HCT116 (cell line): ENCODE results near the gene SNX9. TPM values are rescaled to one million over a fixed set of nuclear protein-coding genes. Genes with fewer than 3 reads are reported as not detected.

Source experiments
- ATAC-seq: fragments of 200-7000 bp; cut with Tn5 transposase; 2 replicates; pipeline ENCODE4 v1.9.1; 2020; ENCODE audit warnings: mild to moderate bottlenecking, moderate library complexity
- BruUV-seq: library from RNA; stranded (reverse); fragments of 400-500 nt; replicated peaks from 2 replicates; lab custom pipeline; 2021; lab: Mats Ljungman, UMichigan
- CTCF ChIA-PET: fragments of 300-600 bp; sonication (Branson Sonifier 250); formaldehyde crosslinking; loops from one replicate; lab custom pipeline; 2021; ENCODE audit warnings: antibody characterized with exemption; lab: Charles Lee
- POLR2A ChIA-PET: fragments of 300-600, 350-600 bp; sonication (Branson Sonifier 250); formaldehyde crosslinking; loops from one replicate; lab custom pipeline; 2021; ENCODE audit warnings: antibody characterized with exemption; lab: Charles Lee
- RAD21 ChIA-PET, 2 experiments: fragments of 300-600 bp; sonication (Branson Sonifier 250); formaldehyde crosslinking; loops; one replicate each; lab custom pipeline; 2023; ENCODE audit warnings: low total read pairs in 2 of 2; ENCODE audit not compliant: uncharacterized antibody in 2 of 2, unreplicated experiment in 2 of 2, low non-redundant PET in 1 of 2; lab: Charles Lee
- DNase-seq: peaks from one replicate; pipeline ENCODE4 v3.0.0-alpha.2; 2010; ENCODE audit warnings: low read depth, low spot score
- H2AFZ ChIP-seq: fragments of 200-600 bp; shearing (Covaris generic), sonication (generic); 2 replicates; pipeline ENCODE4 v1.6.1; 2017; ENCODE audit warnings: low read depth, mixed run types, mixed read lengths, antibody characterized with exemption, low read length; ENCODE audit not compliant: poor library complexity, severe bottlenecking
- H3K27ac ChIP-seq: 2 replicates; pipeline ENCODE4 v1.5.1; 2012; ENCODE audit warnings: low read depth, low read length
- H3K27me3 ChIP-seq: fragments of 200-600 bp; sonication (generic); 2 replicates; pipeline ENCODE4 v1.6.1; 2016; ENCODE audit warnings: mixed run types, low read length, mixed read lengths; ENCODE audit not compliant: insufficient read depth
- H3K36me3 ChIP-seq, 2 experiments: fragments of 200-500 bp in 1 of 2; fragments of 200-600 bp in 1 of 2; sonication (Bioruptor generic) in 1 of 2; sonication (generic) in 1 of 2; 2 replicates each; pipeline versions ENCODE4 v1.5.1 to v1.6.1; 2014 to 2016; ENCODE audit warnings: low read length in 2 of 2, inconsistent platforms in 1 of 2, mixed read lengths in 1 of 2, mixed run types in 1 of 2; ENCODE audit not compliant: insufficient read depth in 2 of 2, control insufficient read depth in 1 of 2
- H3K4me1 ChIP-seq, 2 experiments: fragments of 200-600 bp in 1 of 2; sonication (generic) in 1 of 2; 2 replicates each; pipeline versions ENCODE4 v1.5.1 to v1.6.1; 2012 to 2017; ENCODE audit warnings: low read length in 2 of 2, inconsistent platforms in 1 of 2, mild to moderate bottlenecking in 1 of 2, mixed read lengths in 1 of 2, mixed run types in 1 of 2, moderate library complexity in 1 of 2; ENCODE audit not compliant: insufficient read depth in 2 of 2, control insufficient read depth in 1 of 2
- H3K4me2 ChIP-seq: fragments of 200-600 bp; sonication (generic); 2 replicates; pipeline ENCODE4 v1.6.1; 2017; ENCODE audit warnings: mixed run types, low read length, mixed read lengths
- H3K4me3 ChIP-seq, 2 experiments: fragments of 200-600 bp in 1 of 2; sonication (generic) in 1 of 2; replicated peaks in 1 of 2; 2 replicates each; pipeline ENCODE4 v1.5.1; 2011 to 2016; ENCODE audit warnings: low read length in 2 of 2, control low read depth in 1 of 2, low read depth in 1 of 2, mild to moderate bottlenecking in 1 of 2, mixed read lengths in 1 of 2, mixed run types in 1 of 2
- H3K79me2 ChIP-seq: fragments of 200-600 bp; sonication (generic); 2 replicates; pipeline ENCODE4 v1.6.1; 2017; ENCODE audit warnings: mild to moderate bottlenecking, mixed run types, low read length, moderate library complexity, mixed read lengths; ENCODE audit not compliant: insufficient read depth
- H3K9ac ChIP-seq: fragments of 200-600 bp; sonication (generic); 2 replicates; pipeline ENCODE4 v1.6.1; 2016; ENCODE audit warnings: low read length, mixed read lengths
- H3K9me2 ChIP-seq: fragments of 200-600 bp; sonication (generic), shearing (Covaris generic); 2 replicates; pipeline ENCODE4 v1.6.1; 2017; ENCODE audit warnings: mixed run types, mild to moderate bottlenecking, moderate library complexity; ENCODE audit not compliant: insufficient read depth
- H3K9me3 ChIP-seq, 2 experiments: fragments of 200-500 bp in 1 of 2; fragments of 200-600 bp in 1 of 2; sonication (Bioruptor generic) in 1 of 2; sonication (generic) in 1 of 2; 2 replicates each; pipeline ENCODE4 v1.6.1; 2014 to 2017; ENCODE audit warnings: low read length in 2 of 2, mixed read lengths in 2 of 2, inconsistent platforms in 1 of 2, low read depth in 1 of 2, mild to moderate bottlenecking in 1 of 2, mixed run types in 1 of 2, moderate library complexity in 1 of 2; ENCODE audit not compliant: control insufficient read depth in 1 of 2, insufficient read depth in 1 of 2
- H4K20me1 ChIP-seq: fragments of 200-600 bp; sonication (generic), shearing (Covaris generic); 2 replicates; pipeline ENCODE4 v1.6.1; 2017; ENCODE audit warnings: mixed run types, mild to moderate bottlenecking, moderate library complexity; ENCODE audit not compliant: insufficient read depth
- CBX3 ChIP-seq: IDR thresholded peaks from 2 replicates; pipeline ENCODE4 v1.6.1; 2012; ENCODE audit warnings: low read depth
- CEBPB ChIP-seq: IDR thresholded peaks from 2 replicates; pipeline ENCODE4 v1.6.1; 2012; ENCODE audit warnings: low read depth
- EGR1 ChIP-seq: IDR thresholded peaks from 2 replicates; pipeline ENCODE4 v1.6.1; 2012; ENCODE audit warnings: low read depth
- EZH2 ChIP-seq: fragments of 200-600 bp; sonication (generic); IDR thresholded peaks from 2 replicates; pipeline ENCODE4 v1.6.1; 2017; ENCODE audit warnings: antibody characterized with exemption, mixed run types
- FOSL1 ChIP-seq: IDR thresholded peaks from 2 replicates; pipeline ENCODE4 v1.6.1; 2012; ENCODE audit warnings: low read depth
- JUND ChIP-seq: IDR thresholded peaks from 2 replicates; pipeline ENCODE4 v1.6.1; 2012
- POLR2A ChIP-seq: IDR thresholded peaks from 2 replicates; pipeline ENCODE4 v1.7.0; 2011; ENCODE audit warnings: borderline replicate concordance; ENCODE audit not compliant: insufficient read depth, insufficient read length; ENCODE audit errors: extremely low read depth
- POLR2AphosphoS5 ChIP-seq: IDR thresholded peaks from 2 replicates; pipeline ENCODE4 v1.6.1; 2011; ENCODE audit warnings: mild to moderate bottlenecking, low read depth, low read length, moderate library complexity
- RAD21 ChIP-seq: IDR thresholded peaks from 2 replicates; pipeline ENCODE4 v1.6.1; 2012; ENCODE audit warnings: low read depth, mild to moderate bottlenecking
- SIN3A ChIP-seq: IDR thresholded peaks from 2 replicates; pipeline ENCODE4 v1.6.1; 2012; ENCODE audit warnings: low read depth
- TCF7L2 ChIP-seq: IDR thresholded peaks from 2 replicates; pipeline ENCODE4 v1.7.0; 2011; ENCODE audit warnings: borderline replicate concordance, inconsistent platforms; ENCODE audit not compliant: insufficient read depth, insufficient read length; ENCODE audit errors: extremely low read depth
- YY1 ChIP-seq: IDR thresholded peaks from 2 replicates; pipeline ENCODE4 v1.6.1; 2011; ENCODE audit warnings: low read length, low read depth, moderate library complexity, mild to moderate bottlenecking; ENCODE audit not compliant: insufficient replicate concordance; ENCODE audit errors: extremely low read depth
- ZFX ChIP-seq: fragments of 450-650 bp; IDR thresholded peaks from 2 replicates; pipeline ENCODE4 v1.6.1; 2017
- ZNF274 ChIP-seq: fragments of 200-500 bp; sonication (Bioruptor generic); IDR thresholded peaks from 2 replicates; pipeline ENCODE4 v1.6.1; 2014; ENCODE audit warnings: mild to moderate bottlenecking, low read depth, low read length, inconsistent platforms
- intact Hi-C: fragments of 100-400 bp; cut with micrococcal nuclease; formaldehyde crosslinking; loops from 2 replicates; pipeline ENCODE4 v1.10.0; 2022
- total RNA-seq: library from RNA; stranded (reverse); gene quantifications from one replicate; pipeline ENCODE4 v1.2.1, GENCODE V29; 2021; ENCODE audit not compliant: unreplicated experiment
- TF ChIP-seq, protein P1 (sequence below): IDR thresholded peaks from 2 replicates; pipeline ENCODE4 v1.6.1; 2012
- TF ChIP-seq, protein P2 (sequence below): IDR thresholded peaks from 2 replicates; pipeline ENCODE4 v1.6.1; 2012
- TF ChIP-seq, protein P3 (sequence below), 3 experiments: fragments of 200-600 bp in 1 of 3; sonication (generic) in 1 of 3; IDR thresholded peaks in 2 of 3; conservative IDR thresholded peaks in 1 of 3; 2 replicates each; pipeline ENCODE4 v1.5.1; 2012 to 2017; ENCODE audit warnings: low read depth in 2 of 3, low read length in 2 of 3, antibody characterized with exemption in 1 of 3, borderline replicate concordance in 1 of 3, control low read depth in 1 of 3, mild to moderate bottlenecking in 1 of 3, mixed read lengths in 1 of 3, mixed run types in 1 of 3, moderate library complexity in 1 of 3; ENCODE audit not compliant: insufficient read depth in 1 of 3
- TF ChIP-seq, protein P4 (sequence below): IDR thresholded peaks from 2 replicates; pipeline ENCODE4 v1.6.1; 2011; ENCODE audit warnings: mild to moderate bottlenecking, low read length, moderate library complexity; ENCODE audit not compliant: insufficient replicate concordance; ENCODE audit errors: extremely low read depth

SNX9 gene
- total RNA-seq, 1 experiment from 2014 or later = 42.5 TPM

DNA sequence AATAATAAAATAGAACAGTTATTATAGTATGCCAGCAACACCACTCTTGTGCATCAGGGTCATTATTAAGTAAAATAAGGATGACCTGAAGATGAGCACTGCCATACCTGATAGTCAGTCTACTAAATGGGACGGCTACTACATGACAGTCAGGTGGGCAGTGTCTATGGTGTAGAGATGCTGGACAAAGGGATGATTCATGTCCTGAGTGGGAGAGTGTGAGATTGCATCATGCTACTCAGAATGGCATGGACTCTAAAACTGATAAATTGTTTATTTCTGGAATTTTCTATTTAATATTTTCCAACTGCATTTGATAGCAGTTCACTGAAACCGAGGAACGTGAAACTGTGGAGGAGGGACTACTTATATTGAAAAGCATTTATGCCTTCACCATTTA is 38.8 kb downstream of the SNX9 start (continued):
- peak; percentile 21; the same call in 1 of the 2 replicates for TF ChIP-seq SIN3A

DNA sequence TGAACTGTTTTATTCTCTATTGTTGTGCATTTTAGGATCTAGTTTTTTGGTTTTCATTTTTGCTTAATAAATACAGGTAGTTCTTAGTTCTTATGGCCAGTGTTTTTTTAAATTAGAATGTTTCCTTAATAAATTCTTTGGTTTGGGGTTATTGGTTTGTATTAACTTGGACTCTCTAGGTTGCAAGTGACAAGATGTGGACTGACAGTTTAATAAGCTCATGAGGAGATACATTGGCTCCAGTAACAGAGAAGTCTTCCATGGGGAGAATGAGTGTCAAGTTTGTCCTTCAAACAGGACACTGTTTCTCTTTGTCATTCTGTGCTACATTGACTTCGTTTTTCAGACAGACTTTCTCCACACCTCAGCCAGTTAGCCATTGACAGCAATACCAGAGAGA is 39.7 kb downstream of the SNX9 start:
- TF ChIP-seq RAD21 = no peak
- no peak for TF ChIP-seq FOSL1
- TF ChIP-seq JUND = no peak
- no peak for TF ChIP-seq TCF7L2
- TF ChIP-seq, protein P1, sequence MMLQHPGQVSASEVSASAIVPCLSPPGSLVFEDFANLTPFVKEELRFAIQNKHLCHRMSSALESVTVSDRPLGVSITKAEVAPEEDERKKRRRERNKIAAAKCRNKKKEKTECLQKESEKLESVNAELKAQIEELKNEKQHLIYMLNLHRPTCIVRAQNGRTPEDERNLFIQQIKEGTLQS = no peak
- no peak for TF ChIP-seq CEBPB
- TF ChIP-seq EZH2 = no peak
- TF ChIP-seq, protein P2, sequence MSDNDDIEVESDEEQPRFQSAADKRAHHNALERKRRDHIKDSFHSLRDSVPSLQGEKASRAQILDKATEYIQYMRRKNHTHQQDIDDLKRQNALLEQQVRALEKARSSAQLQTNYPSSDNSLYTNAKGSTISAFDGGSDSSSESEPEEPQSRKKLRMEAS = no peak
- TF ChIP-seq SIN3A = no peak
- no peak for TF ChIP-seq EGR1
- no peak for TF ChIP-seq YY1
- TF ChIP-seq, protein P3, sequence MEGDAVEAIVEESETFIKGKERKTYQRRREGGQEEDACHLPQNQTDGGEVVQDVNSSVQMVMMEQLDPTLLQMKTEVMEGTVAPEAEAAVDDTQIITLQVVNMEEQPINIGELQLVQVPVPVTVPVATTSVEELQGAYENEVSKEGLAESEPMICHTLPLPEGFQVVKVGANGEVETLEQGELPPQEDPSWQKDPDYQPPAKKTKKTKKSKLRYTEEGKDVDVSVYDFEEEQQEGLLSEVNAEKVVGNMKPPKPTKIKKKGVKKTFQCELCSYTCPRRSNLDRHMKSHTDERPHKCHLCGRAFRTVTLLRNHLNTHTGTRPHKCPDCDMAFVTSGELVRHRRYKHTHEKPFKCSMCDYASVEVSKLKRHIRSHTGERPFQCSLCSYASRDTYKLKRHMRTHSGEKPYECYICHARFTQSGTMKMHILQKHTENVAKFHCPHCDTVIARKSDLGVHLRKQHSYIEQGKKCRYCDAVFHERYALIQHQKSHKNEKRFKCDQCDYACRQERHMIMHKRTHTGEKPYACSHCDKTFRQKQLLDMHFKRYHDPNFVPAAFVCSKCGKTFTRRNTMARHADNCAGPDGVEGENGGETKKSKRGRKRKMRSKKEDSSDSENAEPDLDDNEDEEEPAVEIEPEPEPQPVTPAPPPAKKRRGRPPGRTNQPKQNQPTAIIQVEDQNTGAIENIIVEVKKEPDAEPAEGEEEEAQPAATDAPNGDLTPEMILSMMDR (IDR thresholded peaks at IDR 0.05 in 2 of 3, conservative IDR thresholded peaks at IDR 0.05 in 1 of 3; ENCODE audit: borderline replicate concordance in 1 of 3, insufficient read depth in 1 of 3, low read depth in 2 of 3, low read length in 2 of 3) = no peak
- no peak for TF ChIP-seq POLR2AphosphoS5
- no peak for TF ChIP-seq POLR2A
- TF ChIP-seq CBX3 = no peak
- no peak for TF ChIP-seq ZFX
- TF ChIP-seq, protein P4, sequence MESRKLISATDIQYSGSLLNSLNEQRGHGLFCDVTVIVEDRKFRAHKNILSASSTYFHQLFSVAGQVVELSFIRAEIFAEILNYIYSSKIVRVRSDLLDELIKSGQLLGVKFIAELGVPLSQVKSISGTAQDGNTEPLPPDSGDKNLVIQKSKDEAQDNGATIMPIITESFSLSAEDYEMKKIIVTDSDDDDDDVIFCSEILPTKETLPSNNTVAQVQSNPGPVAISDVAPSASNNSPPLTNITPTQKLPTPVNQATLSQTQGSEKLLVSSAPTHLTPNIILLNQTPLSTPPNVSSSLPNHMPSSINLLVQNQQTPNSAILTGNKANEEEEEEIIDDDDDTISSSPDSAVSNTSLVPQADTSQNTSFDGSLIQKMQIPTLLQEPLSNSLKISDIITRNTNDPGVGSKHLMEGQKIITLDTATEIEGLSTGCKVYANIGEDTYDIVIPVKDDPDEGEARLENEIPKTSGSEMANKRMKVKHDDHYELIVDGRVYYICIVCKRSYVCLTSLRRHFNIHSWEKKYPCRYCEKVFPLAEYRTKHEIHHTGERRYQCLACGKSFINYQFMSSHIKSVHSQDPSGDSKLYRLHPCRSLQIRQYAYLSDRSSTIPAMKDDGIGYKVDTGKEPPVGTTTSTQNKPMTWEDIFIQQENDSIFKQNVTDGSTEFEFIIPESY = no peak
- TF ChIP-seq ZNF274 = no peak
- Histone ChIP-seq H3K9me3 (no peaks in the 10 kb centered on the region), H3K4me3 (no peak overlapping the region), H3K27me3 (no peaks in the 10 kb centered on the region), H3K9ac (no peak overlapping the region), H3K4me2 (no peak overlapping the region), H4K20me1 (peaks cover 5% of the 10 kb centered on the region), H3K4me1 (peaks cover 7 to 19% of the 10 kb centered on the region in 2 experiments), H2AFZ (no peak overlapping the region), H3K9me2 (no peaks in the 10 kb centered on the region), H3K79me2 (peaks cover 97% of the 10 kb centered on the region), H3K27ac (no peak overlapping the region), H3K36me3 (no peaks in the 10 kb centered on the region)
- ATAC-seq (no peak), DNase-seq (no peak)
- no TSS peak for BruUV-seq
- intact Hi-C loops = no loop called here
- POLR2A ChIA-PET = no interaction called here
- CTCF ChIA-PET = interaction anchor here (1.8 kb wide), 1 partner anchor 11 kb away, joined by 10 read pairs; no protein-coding TSS in a partner anchor
- RAD21 ChIA-PET = no interaction called here
